Lung (tissue), 12 donors: ENCODE results near the gene RAC3. TPM values are rescaled to one million over a fixed set of nuclear protein-coding genes. Genes with fewer than 3 reads are reported as not detected.

Experiments
- ATAC-seq: fragments of 200-7000 bp; cut with Tn5 transposase; one replicate; pipeline ENCODE4 v1.9.1; 2020; ENCODE audit warnings: moderate number of reproducible peaks; ENCODE audit not compliant: insufficient read depth, low FRiP score
- DNase-seq, 3 donors: peaks; one replicate each; pipeline ENCODE4 v3.0.0-alpha.2; 2013 to 2017
- H3K27ac ChIP-seq, 2 donors: one replicate each; pipeline ENCODE4 v1.5.1; 2013; ENCODE audit warnings: mild to moderate bottlenecking in 2 of 2, moderate library complexity in 2 of 2, control low read depth in 1 of 2, inconsistent platforms in 1 of 2, low read depth in 1 of 2, low read length in 1 of 2
- H3K27me3 ChIP-seq, 3 donors: one replicate each; pipeline ENCODE4 v1.5.1; 2013; ENCODE audit warnings: low read length in 2 of 3; ENCODE audit not compliant: control insufficient read depth in 3 of 3, insufficient read depth in 3 of 3
- H3K36me3 ChIP-seq, 4 donors: one replicate each; pipeline ENCODE4 v1.5.1; 2013; ENCODE audit warnings: low read length in 4 of 4, mild to moderate bottlenecking in 1 of 4, moderate library complexity in 1 of 4; ENCODE audit not compliant: control insufficient read depth in 4 of 4, insufficient read depth in 4 of 4
- H3K4me1 ChIP-seq, 5 donors: one replicate each; pipeline ENCODE4 v1.5.1; 2013; ENCODE audit warnings: low read length in 5 of 5, mild to moderate bottlenecking in 2 of 5, moderate library complexity in 1 of 5; ENCODE audit not compliant: control insufficient read depth in 5 of 5, insufficient read depth in 5 of 5
- H3K4me3 ChIP-seq: one replicate; pipeline ENCODE4 v1.5.1; 2013; ENCODE audit warnings: mild to moderate bottlenecking, control low read depth, moderate library complexity
- H3K9ac ChIP-seq, 2 donors: one replicate each; pipeline ENCODE4 v1.5.1; 2013; ENCODE audit warnings: low read length in 2 of 2, control low read depth in 1 of 2; ENCODE audit not compliant: insufficient read depth in 1 of 2
- H3K9me3 ChIP-seq, 4 donors: one replicate each; pipeline ENCODE4 v1.5.1; 2013; ENCODE audit warnings: low read length in 3 of 4, mild to moderate bottlenecking in 1 of 4, moderate library complexity in 1 of 4; ENCODE audit not compliant: control insufficient read depth in 4 of 4, insufficient read depth in 3 of 4
- WGBS, 2 donors: extraction: QIAGEN DNeasy Blood & Tissue Kit; methylation state at CpG; one replicate each; pipeline ENCODE4 v1.1.7; 2013; 5-methylcytosine and 5-hydroxymethylcytosine counted together
- polyA plus RNA-seq, 2 donors: library from polyadenylated mRNA; stranded (reverse); fragments of 200-250 nt; gene quantifications; one replicate each; pipeline ENCODE4 v1.2.1, GENCODE V29; 2013
- total RNA-seq, 2 donors: library from RNA; depleted of rRNA in 1 of 2; stranded (reverse); fragments of >200 nt in 1 of 2; gene quantifications; one replicate each; pipeline ENCODE4 v1.2.1, GENCODE V29; 2014 to 2021
- TF ChIP-seq, protein P1 (sequence below): IDR thresholded peaks from 2 replicates; pipeline ENCODE4 v1.5.1; 2012; ENCODE audit warnings: mild to moderate bottlenecking; ENCODE audit errors: control extremely low read depth, extremely low read depth
- donor health status: control.
- donor health status: control.
- donor health status: Bipolar disorder and iron deficiency.
- donor health status: healthy.
- donor health status: DM: yes; HTN: yes; CAD: no.

Gene RAC3
- total and polyA plus RNA-seq, 4 donors = 6.0 to 8.3 (median 8.1) TPM

DNA sequence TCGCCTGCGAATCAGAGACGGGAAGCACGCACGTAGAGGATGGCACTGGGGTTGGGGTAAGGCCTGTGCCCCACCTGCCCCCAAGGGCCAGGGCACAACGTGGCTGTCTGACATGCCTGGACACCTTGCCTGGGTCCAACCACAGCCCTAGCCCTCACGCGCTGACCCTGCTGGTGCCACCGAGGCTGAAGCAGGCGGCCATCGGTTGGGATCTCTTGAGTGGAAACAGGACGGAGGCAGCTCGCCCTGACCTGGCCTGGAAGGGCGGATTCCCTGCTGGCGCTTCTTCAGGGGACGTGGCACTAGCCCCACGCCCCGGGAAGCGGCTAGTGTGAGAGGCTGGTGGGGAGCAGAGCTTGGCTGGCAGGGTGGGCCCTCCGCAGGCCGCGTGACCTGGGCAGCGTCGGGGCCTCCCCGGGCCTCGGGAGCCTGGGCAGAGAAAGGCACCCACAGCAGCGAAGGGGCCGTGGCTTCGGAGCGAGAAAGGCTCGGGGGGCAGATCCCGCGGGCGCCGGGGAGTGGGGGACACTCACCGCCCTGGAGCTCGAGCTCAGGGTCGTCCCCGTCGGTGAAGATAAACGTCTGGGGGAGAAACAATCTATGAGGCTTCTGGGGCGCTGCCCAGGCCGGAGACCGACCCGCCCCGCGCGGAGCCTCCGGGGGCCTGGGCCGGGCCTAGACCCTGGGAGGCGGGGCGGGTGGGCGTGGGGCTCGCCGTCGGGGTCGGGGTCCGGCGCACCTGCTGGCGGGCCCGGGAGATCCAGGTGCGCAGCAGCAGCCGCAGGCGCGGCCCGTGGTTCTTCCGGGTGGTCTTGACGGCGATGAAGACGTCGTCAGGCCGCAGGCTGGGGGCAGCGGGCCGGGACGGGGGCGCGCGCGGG lies 19.5 kb downstream of the RAC3 start:
- Histone ChIP-seq H3K4me3 (peak overlapping the region; percentile 74), H3K27me3 (no peaks in the 10 kb centered on the region), H3K4me1 (peaks cover 0 to 24% (median 8%) of the 10 kb centered on the region in 5 donors), H3K27ac (peak overlapping the region in 1 of 2 donors; percentile 30), H3K9me3 (no peaks in the 10 kb centered on the region), H3K9ac (peak overlapping the region; percentile 19 to 68), H3K36me3 (peaks cover 0 to 49% (median 13%) of the 10 kb centered on the region in 4 donors)
- WGBS, 2 donors = 14 to 22% methylated on average over 66 to 79 of the region's 79 CpGs
- ATAC-seq = no peak
- DNase-seq = no peak
- TF ChIP-seq, protein P1, sequence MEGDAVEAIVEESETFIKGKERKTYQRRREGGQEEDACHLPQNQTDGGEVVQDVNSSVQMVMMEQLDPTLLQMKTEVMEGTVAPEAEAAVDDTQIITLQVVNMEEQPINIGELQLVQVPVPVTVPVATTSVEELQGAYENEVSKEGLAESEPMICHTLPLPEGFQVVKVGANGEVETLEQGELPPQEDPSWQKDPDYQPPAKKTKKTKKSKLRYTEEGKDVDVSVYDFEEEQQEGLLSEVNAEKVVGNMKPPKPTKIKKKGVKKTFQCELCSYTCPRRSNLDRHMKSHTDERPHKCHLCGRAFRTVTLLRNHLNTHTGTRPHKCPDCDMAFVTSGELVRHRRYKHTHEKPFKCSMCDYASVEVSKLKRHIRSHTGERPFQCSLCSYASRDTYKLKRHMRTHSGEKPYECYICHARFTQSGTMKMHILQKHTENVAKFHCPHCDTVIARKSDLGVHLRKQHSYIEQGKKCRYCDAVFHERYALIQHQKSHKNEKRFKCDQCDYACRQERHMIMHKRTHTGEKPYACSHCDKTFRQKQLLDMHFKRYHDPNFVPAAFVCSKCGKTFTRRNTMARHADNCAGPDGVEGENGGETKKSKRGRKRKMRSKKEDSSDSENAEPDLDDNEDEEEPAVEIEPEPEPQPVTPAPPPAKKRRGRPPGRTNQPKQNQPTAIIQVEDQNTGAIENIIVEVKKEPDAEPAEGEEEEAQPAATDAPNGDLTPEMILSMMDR = no peak

DNA sequence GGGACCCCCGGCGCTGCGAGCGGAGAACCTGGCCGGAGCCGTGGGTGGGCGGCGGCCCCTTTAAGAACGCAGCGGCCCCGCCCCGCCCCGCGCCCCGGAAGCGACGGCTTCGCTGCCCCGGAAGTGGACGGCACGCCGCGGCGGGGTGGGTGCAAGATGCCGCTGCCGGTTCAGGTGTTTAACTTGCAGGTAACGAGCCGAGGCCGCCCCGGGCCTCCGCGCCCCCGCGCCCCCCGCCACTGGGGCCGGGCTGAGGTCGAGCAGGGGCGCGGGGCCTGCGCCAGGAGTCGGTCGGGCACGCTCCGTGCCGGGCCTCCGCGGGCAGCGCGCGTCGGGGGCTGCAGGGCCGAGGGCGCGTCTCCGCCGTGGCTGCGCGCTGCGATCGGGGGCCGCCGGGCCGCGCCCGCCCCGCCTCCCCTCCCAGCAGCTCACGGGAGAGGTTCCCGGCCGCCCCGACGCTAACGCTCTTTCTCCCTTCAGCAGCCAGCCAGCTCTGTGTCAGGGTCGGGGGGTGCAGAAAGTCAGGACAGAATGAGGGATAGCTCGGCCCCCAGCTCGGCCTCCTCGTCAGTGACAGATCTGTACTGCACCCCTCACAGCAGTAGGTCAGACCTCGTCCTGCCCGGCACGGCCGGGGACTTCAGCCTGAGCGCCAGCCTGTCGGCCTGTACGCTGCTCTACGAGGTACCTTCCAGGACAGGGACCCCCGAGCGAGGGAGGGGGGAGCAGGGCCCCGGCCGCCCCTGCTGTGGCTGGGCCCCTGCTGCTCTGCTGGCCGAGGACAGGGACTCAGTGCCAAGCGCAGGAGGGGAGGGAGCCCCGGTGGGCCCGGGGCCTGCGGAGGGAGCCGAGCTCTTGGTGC lies 20.5 kb downstream of the RAC3 start, which contains the start of the genes GPS1 and RFNG:
Gene GPS1, plus strand, starts transcription at position 123 of the 862 bp plus-strand sequence. Its CDS starts 34 bp downstream, at position 157.
Gene RFNG, minus strand, starts transcription at position 36 of the 862 bp plus-strand sequence. CDS start 45 bp downstream, outside the sequence.
- TF ChIP-seq, protein P1 = no peak
- Histone ChIP-seq H3K27ac (peak within 1 kb of the TSS; percentile 30 to 47), H3K36me3 (peaks cover 0 to 57% (median 14%) of the 10 kb centered on the region in 4 donors), H3K27me3 (no peaks in the 10 kb centered on the region), H3K9me3 (no peaks in the 10 kb centered on the region), H3K9ac (peak within 1 kb of the TSS; percentile 19 to 68), H3K4me3 (peak within 1 kb of the TSS; percentile 74), H3K4me1 (peaks cover 0 to 24% (median 8%) of the 10 kb centered on the region in 5 donors)
- DNase-seq (peak; percentile 63 to 74 (median 73)), ATAC-seq (peak; percentile 64)
- 1% methylated on average over 72 to 94 of the region's 94 CpGs for WGBS, 2 donors

DNA sequence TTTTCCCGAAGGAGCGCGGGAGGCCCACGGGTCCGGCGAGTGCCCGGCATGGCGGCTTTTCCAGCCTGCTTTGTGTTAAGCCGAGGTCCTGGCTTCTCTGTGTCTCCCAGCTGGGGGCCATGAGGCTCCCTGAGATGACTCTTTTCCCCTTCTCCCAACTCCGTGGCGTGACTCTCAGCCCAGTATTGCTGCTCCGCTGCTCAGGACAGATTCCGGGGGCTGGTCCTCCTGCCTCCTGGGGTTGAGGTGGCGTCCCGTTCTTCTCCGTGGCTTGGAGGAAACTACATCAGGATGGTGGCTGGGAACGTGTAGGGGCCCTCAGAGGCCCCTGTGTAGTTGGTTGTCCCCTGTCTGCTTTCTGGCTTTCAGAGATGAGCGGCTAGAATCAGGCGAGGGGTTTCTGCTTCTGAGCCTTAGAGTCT lies 21.2 kb downstream of the RAC3 start:
- H3K4me1 ChIP-seq = peaks cover 0 to 24% (median 8%) of the 10 kb centered on the region in 5 donors
- H3K9ac ChIP-seq = peak overlapping the region in 1 of 2 donors; percentile 1
- ATAC-seq (no peak), DNase-seq (peak in 1 of 3 donors; percentile 9)
- peaks cover 5 to 57% (median 16%) of the 10 kb centered on the region in 4 donors for H3K36me3 ChIP-seq
- H3K4me3 ChIP-seq = peak overlapping the region; percentile 74
- TF ChIP-seq, protein P1 = no peak
- peak overlapping the region in 1 of 2 donors; percentile 12 for H3K27ac ChIP-seq
- WGBS, 2 donors = 26 to 53% methylated on average over 13 to 19 of the region's 19 CpGs
- H3K27me3 ChIP-seq = no peaks in the 10 kb centered on the region
- no peaks in the 10 kb centered on the region for H3K9me3 ChIP-seq
